OCI-LY3 (cell line): Measurements from ENCODE around the gene CCNQ.
"Not testable (repeated sequence)": the region's sequence is repeated elsewhere in the genome, so short reads cannot be mapped to it uniquely, and the experiment has no call there.

Source experiments
- H2AFZ ChIP-seq: fragments of 200-600, 300-600 bp; shearing (Covaris generic); 2 replicates; pipeline ENCODE4 v1.6.0; 2014; ENCODE audit warnings: antibody characterized with exemption, low read depth, low read length
- H3K27ac ChIP-seq: fragments of 200-600, 300-600 bp; sonication (generic); 2 replicates; pipeline ENCODE4 v1.5.1; 2014; ENCODE audit warnings: mild to moderate bottlenecking, low read length, moderate library complexity, mixed read lengths
- H3K27me3 ChIP-seq: fragments of 200-600, 300-600 bp; sonication (generic); 2 replicates; pipeline ENCODE4 v1.6.1; 2014; ENCODE audit warnings: low read depth, low read length, mixed read lengths
- H3K36me3 ChIP-seq: fragments of 200-600, 300-600 bp; sonication (generic); replicated peaks from 2 replicates; pipeline ENCODE3; 2014; ENCODE audit warnings: low read depth, low read length, mixed read lengths
- H3K4me1 ChIP-seq: fragments of 300-600, 200-600 bp; sonication (generic); 2 replicates; pipeline ENCODE4 v1.6.1; 2014; ENCODE audit warnings: low read length, mixed read lengths
- H3K4me2 ChIP-seq: fragments of 200-600, 300-600 bp; sonication (generic); 2 replicates; pipeline ENCODE4 v1.6.1; 2014; ENCODE audit warnings: low read length, mixed read lengths
- H3K4me3 ChIP-seq: fragments of 300-600, 200-600 bp; sonication (generic); 2 replicates; pipeline ENCODE4 v1.5.1; 2014; ENCODE audit warnings: antibody characterized with exemption, mild to moderate bottlenecking, low read length, moderate library complexity
- H3K79me2 ChIP-seq: fragments of 300-600, 200-600 bp; shearing (Covaris generic); 2 replicates; pipeline ENCODE4 v1.6.1; 2014; ENCODE audit warnings: mild to moderate bottlenecking, low read length, mixed read lengths
- H3K9ac ChIP-seq: fragments of 300-600, 200-600 bp; shearing (Covaris generic); 2 replicates; pipeline ENCODE4 v1.6.0; 2014; ENCODE audit warnings: mild to moderate bottlenecking, low read length, moderate library complexity
- H3K9me3 ChIP-seq: fragments of 200-600, 300-600 bp; shearing (Covaris generic); 2 replicates; pipeline ENCODE4 v1.6.1; 2014; ENCODE audit warnings: low read length, mixed read lengths; ENCODE audit not compliant: insufficient read depth
- H4K20me1 ChIP-seq: fragments of 200-600, 300-600 bp; sonication (generic); 2 replicates; pipeline ENCODE4 v1.6.1; 2016; ENCODE audit warnings: low read length, mixed read lengths; ENCODE audit not compliant: insufficient read depth
- EZH2phosphoT487 ChIP-seq: fragments of 200-600 bp; shearing (Covaris generic); IDR thresholded peaks from 2 replicates; pipeline ENCODE4 v1.6.1; 2018; ENCODE audit warnings: antibody characterized with exemption, mixed run types, low read depth
- TF ChIP-seq, protein P1 (sequence below): fragments of 200-600, 300-600 bp; sonication (generic); IDR thresholded peaks from 2 replicates; pipeline ENCODE4 v1.5.1; 2014; ENCODE audit warnings: antibody characterized with exemption, low read length, low read depth

Gene CCNQ

DNA sequence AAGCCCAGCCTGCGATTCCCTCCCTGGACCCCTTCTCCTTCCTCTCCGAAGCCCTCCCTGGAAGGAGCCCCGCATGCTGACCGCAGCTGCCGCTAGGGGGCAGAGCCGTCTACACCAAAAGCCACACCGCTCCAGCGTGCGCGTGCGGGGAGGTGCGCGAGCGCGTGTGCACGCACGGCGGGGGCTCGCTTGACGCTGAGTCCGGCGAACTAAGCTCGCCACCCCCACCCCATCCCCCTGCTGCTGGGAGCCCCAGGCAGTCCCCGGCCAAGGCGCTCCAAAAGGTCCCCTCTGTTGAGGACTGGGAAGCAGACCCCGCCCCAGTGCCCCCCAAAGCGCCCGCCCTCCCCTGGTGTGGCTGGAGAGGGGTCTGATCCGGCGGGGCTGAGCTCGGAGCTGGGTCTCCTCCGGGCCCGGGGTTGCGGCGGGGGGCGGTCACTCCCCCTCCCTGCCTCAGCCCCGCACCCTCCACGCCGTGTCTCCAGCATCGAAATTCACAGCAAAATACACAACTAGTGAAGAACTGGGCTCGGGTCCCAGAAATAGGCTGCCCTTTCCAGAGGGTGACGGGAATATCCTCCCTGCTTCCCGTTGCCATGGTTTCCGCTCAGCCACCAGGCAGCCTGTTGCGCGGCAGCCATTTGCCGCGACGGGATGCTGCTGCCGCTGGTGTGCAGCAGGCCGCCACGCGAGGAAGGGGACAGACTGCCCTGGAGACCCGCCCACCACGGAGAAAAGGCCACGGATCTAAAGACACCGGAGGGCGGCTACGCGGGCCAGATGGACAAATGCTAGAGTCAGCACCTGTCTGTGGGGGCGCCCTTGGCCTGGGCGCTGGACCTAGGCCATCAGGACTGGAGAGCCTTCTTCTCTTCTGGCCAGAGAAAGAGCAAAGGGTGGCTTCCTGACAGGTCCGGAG, 11.2 kb upstream of the CCNQ start:
- peak overlapping the region; percentile 52 for H3K4me3 ChIP-seq
- no peak overlapping the region for H2AFZ ChIP-seq
- H3K9ac ChIP-seq = peak overlapping the region; percentile 28; the same call in 1 of the 2 replicates
- no peaks in the 10 kb centered on the region for H3K79me2 ChIP-seq
- H3K36me3 ChIP-seq = no peaks in the 10 kb centered on the region
- TF ChIP-seq, protein P1, sequence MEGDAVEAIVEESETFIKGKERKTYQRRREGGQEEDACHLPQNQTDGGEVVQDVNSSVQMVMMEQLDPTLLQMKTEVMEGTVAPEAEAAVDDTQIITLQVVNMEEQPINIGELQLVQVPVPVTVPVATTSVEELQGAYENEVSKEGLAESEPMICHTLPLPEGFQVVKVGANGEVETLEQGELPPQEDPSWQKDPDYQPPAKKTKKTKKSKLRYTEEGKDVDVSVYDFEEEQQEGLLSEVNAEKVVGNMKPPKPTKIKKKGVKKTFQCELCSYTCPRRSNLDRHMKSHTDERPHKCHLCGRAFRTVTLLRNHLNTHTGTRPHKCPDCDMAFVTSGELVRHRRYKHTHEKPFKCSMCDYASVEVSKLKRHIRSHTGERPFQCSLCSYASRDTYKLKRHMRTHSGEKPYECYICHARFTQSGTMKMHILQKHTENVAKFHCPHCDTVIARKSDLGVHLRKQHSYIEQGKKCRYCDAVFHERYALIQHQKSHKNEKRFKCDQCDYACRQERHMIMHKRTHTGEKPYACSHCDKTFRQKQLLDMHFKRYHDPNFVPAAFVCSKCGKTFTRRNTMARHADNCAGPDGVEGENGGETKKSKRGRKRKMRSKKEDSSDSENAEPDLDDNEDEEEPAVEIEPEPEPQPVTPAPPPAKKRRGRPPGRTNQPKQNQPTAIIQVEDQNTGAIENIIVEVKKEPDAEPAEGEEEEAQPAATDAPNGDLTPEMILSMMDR = peak; percentile 58
- no peak for TF ChIP-seq EZH2phosphoT487
- no peak overlapping the region for H3K27ac ChIP-seq
- no peaks in the 10 kb centered on the region for H3K9me3 ChIP-seq
- H3K4me1 ChIP-seq = peaks cover 36% of the 10 kb centered on the region
- H4K20me1 ChIP-seq = no peaks in the 10 kb centered on the region
- H3K27me3 ChIP-seq = peaks cover 24% of the 10 kb centered on the region
- peak overlapping the region; percentile 62 for H3K4me2 ChIP-seq

GRCh38 chrX:153608806-153609205, 9.9 kb upstream of the CCNQ start:
- Histone ChIP-seq H3K79me2 (no peaks in the 10 kb centered on the region), H3K4me3 (no peak overlapping the region), H3K27me3 (peaks cover 12% of the 10 kb centered on the region), H3K27ac (no peak overlapping the region), H3K9me3 (no peaks in the 10 kb centered on the region), H2AFZ (no peak overlapping the region), H3K4me1 (peaks cover 36% of the 10 kb centered on the region), H4K20me1 (no peaks in the 10 kb centered on the region), H3K4me2 (no peak overlapping the region), H3K36me3 (no peaks in the 10 kb centered on the region), H3K9ac (no peak overlapping the region)
- TF ChIP-seq, protein P1 = no peak
- TF ChIP-seq EZH2phosphoT487 = no peak

- no peaks in the 10 kb centered on the region for H4K20me1 ChIP-seq
- peaks cover 8% of the 10 kb centered on the region for H3K27me3 ChIP-seq
- no peak overlapping the region for H3K4me2 ChIP-seq
- no peak overlapping the region for H3K9ac ChIP-seq
- H3K27ac ChIP-seq = no peak overlapping the region
- TF ChIP-seq EZH2phosphoT487 = no peak
- TF ChIP-seq, protein P1 = no peak
- H3K79me2 ChIP-seq = no peaks in the 10 kb centered on the region
- no peaks in the 10 kb centered on the region for H3K36me3 ChIP-seq
- H3K9me3 ChIP-seq = no peaks in the 10 kb centered on the region
- H3K4me1 ChIP-seq = peaks cover 36% of the 10 kb centered on the region
- H3K4me3 ChIP-seq = no peak overlapping the region
- no peak overlapping the region for H2AFZ ChIP-seq
Observed at GRCh38 chrX:153608376-153608775, 9.4 kb upstream of the CCNQ start.

DNA sequence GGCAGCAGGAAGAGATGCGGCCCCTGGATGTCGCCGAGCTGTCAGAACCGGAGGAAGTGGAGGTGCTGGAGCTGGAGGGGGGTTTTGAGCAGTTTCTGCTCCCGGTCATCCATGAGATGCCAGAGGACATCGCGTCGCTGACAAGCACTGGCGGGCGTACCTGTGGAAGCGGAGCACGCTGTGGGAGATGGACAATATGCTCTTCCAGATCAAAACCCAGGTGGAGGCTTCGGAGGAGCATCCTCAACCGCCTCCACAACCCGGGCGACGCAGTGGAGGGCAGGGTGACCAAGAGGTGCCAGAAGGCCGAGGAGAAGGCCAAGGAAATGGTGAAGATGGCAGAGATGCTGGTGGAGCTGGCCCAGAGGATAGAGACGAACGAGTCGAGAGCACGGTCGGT, 7.6 kb upstream of the CCNQ start:
- H3K27me3 ChIP-seq = no peaks in the 10 kb centered on the region
- H3K9ac ChIP-seq = no peak overlapping the region
- no peak overlapping the region for H2AFZ ChIP-seq
- no peaks in the 10 kb centered on the region for H4K20me1 ChIP-seq
- no peaks in the 10 kb centered on the region for H3K79me2 ChIP-seq
- H3K4me1 ChIP-seq = peaks cover 19% of the 10 kb centered on the region
- no peak overlapping the region for H3K4me2 ChIP-seq
- TF ChIP-seq EZH2phosphoT487 = no peak
- TF ChIP-seq, protein P1 = no peak
- H3K9me3 ChIP-seq = no peaks in the 10 kb centered on the region
- H3K27ac ChIP-seq = no peak overlapping the region
- H3K36me3 ChIP-seq = no peaks in the 10 kb centered on the region
- H3K4me3 ChIP-seq = no peak overlapping the region

- H3K4me2 ChIP-seq, H3K27ac ChIP-seq, H4K20me1 ChIP-seq, H2AFZ ChIP-seq, H3K9ac ChIP-seq, H3K27me3 ChIP-seq, H3K36me3 ChIP-seq, H3K79me2 ChIP-seq, H3K9me3 ChIP-seq, H3K4me3 ChIP-seq: not testable (repeated sequence)
- peaks cover 12% of the 10 kb centered on the region for H3K4me1 ChIP-seq
Observed at GRCh38 chrX:153604666-153605380, 5.9 kb upstream of the CCNQ start.
